ENCODE results near the gene SORL1.
"Not testable (repeated sequence)": the region's sequence is repeated elsewhere in the genome, so short reads cannot be mapped to it uniquely, and the experiment has no call there.

Gene SORL1

DNA sequence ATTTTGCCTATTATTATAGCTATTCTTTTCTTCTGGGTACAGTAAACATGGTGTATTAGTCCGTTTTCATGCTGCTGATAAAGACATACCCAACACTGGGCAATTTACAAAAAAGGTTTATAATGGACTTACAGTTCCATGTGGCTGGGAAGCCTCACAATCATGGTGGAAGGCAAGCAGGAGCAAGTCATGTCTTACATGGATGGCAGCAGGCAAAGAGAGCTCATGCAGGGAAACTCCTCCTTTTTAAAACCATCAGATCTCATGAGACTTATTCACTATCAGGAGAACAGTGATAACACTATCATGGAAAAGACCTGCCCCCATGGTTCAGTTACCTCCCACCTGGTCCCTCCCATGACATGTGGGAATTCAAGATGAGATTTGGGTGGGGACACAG, 54.1 kb downstream of the SORL1 start:
- DNase-seq (ENCODE audit: low read depth, low spot score); H3K4me3 ChIP-seq (ENCODE audit: low read length); H3K36me3 ChIP-seq (ENCODE audit: control insufficient read depth, insufficient read depth, low read length); H3K4me1 ChIP-seq (ENCODE audit: control insufficient read depth, insufficient read depth, low read length); H3K27me3 ChIP-seq (ENCODE audit: control insufficient read depth, insufficient read depth, low read length); H3K9me3 ChIP-seq (ENCODE audit: control insufficient read depth, insufficient read depth, low read length); H3K27ac ChIP-seq (ENCODE audit: low read length): not testable (repeated sequence)
- WGBS (ENCODE audit: insufficient coverage, insufficient read length), result no CpG with 5 or more reads among the region's 1 CpG

DNA sequence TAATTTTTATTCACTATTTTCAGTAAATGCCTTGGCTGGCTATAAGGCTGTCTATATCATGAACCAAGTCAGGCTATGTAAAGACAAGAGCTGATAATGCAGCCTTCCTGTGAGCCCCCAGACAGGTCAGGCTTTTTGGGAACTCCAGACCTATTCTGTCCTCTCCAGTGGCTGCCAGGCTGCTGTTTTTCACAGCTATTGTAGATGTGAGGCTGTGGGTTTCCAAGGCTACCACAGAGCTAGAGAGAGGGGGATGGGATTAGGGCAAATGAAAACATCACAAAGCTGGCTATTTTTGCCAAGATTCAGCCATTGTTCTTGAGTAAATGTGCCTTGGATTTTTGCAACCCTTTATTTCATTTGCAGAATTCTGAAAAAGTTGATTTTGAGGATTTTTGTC, 56.3 kb downstream of the SORL1 start:
- no peaks in the 10 kb centered on the region for H3K4me1 ChIP-seq (ENCODE audit: control insufficient read depth, insufficient read depth, low read length)
- no peaks in the 10 kb centered on the region for H3K27me3 ChIP-seq (ENCODE audit: control insufficient read depth, insufficient read depth, low read length)
- no peak overlapping the region for H3K4me3 ChIP-seq (ENCODE audit: low read length)
- H3K9me3 ChIP-seq (ENCODE audit: control insufficient read depth, insufficient read depth, low read length), result no peaks in the 10 kb centered on the region
- peaks cover 2% of the 10 kb centered on the region; the same call in 1 of the 2 replicates for H3K36me3 ChIP-seq (ENCODE audit: control insufficient read depth, insufficient read depth, low read length)
- no peak overlapping the region for H3K27ac ChIP-seq (ENCODE audit: low read length)
- no peak for DNase-seq (ENCODE audit: low read depth, low spot score)

DNA sequence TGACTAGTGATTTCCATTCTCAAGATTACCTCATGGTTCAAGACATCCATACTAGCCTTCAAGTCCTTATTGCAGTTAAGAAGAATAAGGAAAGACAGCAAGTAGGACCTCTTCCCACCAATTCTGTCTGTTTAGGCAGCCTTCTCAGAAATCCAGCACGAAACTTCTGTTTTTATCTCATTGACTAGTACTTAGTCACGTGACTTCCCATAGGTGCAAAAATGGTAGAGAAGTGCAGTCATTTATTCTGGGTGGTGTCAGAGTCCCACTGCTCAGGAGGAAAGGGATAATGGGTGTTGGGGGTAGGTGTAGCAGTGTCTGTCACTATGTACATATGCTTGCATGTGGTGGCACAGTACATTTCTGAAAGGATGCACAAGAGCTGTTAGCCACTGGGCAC, 58.3 kb downstream of the SORL1 start:
- WGBS (ENCODE audit: insufficient coverage, insufficient read length), result no CpG with 5 or more reads among the region's 2 CpGs
- Histone ChIP-seq H3K9me3 (ENCODE audit: control insufficient read depth, insufficient read depth, low read length) (no peaks in the 10 kb centered on the region), H3K27ac (ENCODE audit: low read length) (no peak overlapping the region), H3K4me3 (ENCODE audit: low read length) (no peak overlapping the region), H3K27me3 (ENCODE audit: control insufficient read depth, insufficient read depth, low read length) (no peaks in the 10 kb centered on the region), H3K4me1 (ENCODE audit: control insufficient read depth, insufficient read depth, low read length) (no peaks in the 10 kb centered on the region), H3K36me3 (ENCODE audit: control insufficient read depth, insufficient read depth, low read length) (peaks cover 2% of the 10 kb centered on the region; the same call in 1 of the 2 replicates)
- DNase-seq (ENCODE audit: low read depth, low spot score), result no peak

DNA sequence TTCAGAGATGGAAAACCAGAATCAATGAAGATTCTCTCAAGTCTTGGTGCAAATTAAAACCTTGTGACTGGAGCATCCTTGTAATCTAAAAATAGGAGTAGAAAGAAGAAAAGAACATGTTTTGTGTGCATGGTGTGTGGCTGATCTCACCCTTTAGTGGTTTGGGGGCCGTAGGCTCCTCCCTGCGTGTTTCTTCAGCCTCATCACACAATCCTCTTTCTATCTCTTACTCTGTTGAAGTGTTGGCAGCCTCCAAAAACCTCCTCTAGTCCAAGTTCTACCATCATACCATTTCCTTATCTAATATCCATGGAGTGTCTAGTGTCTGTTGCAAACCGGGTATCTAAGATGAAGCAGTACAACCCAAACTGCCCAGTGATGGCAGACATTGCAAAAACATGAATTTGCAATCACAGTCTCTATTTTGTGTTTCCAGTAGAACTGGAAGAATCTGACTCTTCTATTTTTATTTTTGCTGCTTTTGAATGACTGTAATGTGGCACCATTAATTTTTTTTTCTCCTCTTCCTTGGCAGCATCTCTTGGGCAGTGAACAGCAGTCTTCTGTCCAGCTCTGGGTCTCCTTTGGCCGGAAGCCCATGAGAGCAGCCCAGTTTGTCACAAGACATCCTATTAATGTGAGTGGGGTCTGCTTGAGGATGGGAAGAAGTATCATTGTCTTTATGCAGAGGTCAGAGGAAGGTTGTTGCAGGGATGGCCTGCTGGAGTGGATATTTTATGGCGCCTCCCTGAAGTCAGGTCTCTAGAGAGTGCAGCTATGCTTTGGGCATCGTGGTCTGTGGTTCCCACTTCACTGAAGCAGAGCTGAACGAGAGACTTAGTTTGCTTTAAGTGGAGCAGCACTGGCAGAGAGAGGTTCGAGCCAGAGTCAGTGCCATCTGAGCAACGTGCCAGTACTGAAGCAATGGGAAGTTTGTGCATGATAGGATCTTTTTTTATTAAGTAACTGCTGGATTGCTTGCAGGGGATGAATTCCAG, 60.7 kb downstream of the SORL1 start:
- no peak for DNase-seq (ENCODE audit: low read depth, low spot score)
- H3K27me3 ChIP-seq (ENCODE audit: control insufficient read depth, insufficient read depth, low read length), result no peaks in the 10 kb centered on the region
- no peaks in the 10 kb centered on the region; the same call in 1 of the 2 replicates for H3K36me3 ChIP-seq (ENCODE audit: control insufficient read depth, insufficient read depth, low read length)

DNA sequence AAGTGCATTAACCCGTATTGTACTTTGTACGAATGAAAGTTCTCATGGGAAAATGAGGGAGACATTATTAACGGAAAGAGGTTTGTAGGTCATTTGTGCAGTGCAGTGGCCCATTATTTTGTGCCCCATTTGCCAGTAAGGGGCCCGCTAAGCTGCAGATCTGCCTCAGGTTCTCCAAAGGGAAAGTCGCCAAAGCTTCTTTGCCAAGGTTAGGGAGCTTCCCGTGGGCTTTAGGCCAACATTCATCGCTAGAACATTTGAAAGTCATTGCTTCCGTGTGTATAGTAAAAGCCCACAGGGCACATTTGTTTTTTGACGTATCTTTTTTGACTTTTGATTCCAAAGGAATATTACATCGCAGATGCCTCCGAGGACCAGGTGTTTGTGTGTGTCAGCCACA, 61.7 kb downstream of the SORL1 start:
- WGBS (ENCODE audit: insufficient coverage, insufficient read length), result no CpG with 5 or more reads among the region's 11 CpGs
- Histone ChIP-seq H3K27ac (ENCODE audit: low read length) (no peak overlapping the region), H3K9me3 (ENCODE audit: control insufficient read depth, insufficient read depth, low read length) (no peaks in the 10 kb centered on the region), H3K4me3 (ENCODE audit: low read length) (no peak overlapping the region), H3K27me3 (ENCODE audit: control insufficient read depth, insufficient read depth, low read length) (no peaks in the 10 kb centered on the region), H3K36me3 (ENCODE audit: control insufficient read depth, insufficient read depth, low read length) (no peaks in the 10 kb centered on the region; the same call in 1 of the 2 replicates), H3K4me1 (ENCODE audit: control insufficient read depth, insufficient read depth, low read length) (no peaks in the 10 kb centered on the region)
- DNase-seq (ENCODE audit: low read depth, low spot score), result no peak

More for the DNA sequence above, 60.7 kb downstream of the SORL1 start:
- no peaks in the 10 kb centered on the region for H3K9me3 ChIP-seq (ENCODE audit: control insufficient read depth, insufficient read depth, low read length)
- no CpG with 5 or more reads among the region's 9 CpGs for WGBS (ENCODE audit: insufficient coverage, insufficient read length)
- no peaks in the 10 kb centered on the region for H3K4me1 ChIP-seq (ENCODE audit: control insufficient read depth, insufficient read depth, low read length)
- no peak overlapping the region for H3K27ac ChIP-seq (ENCODE audit: low read length)
- H3K4me3 ChIP-seq (ENCODE audit: low read length), result no peak overlapping the region

DNA sequence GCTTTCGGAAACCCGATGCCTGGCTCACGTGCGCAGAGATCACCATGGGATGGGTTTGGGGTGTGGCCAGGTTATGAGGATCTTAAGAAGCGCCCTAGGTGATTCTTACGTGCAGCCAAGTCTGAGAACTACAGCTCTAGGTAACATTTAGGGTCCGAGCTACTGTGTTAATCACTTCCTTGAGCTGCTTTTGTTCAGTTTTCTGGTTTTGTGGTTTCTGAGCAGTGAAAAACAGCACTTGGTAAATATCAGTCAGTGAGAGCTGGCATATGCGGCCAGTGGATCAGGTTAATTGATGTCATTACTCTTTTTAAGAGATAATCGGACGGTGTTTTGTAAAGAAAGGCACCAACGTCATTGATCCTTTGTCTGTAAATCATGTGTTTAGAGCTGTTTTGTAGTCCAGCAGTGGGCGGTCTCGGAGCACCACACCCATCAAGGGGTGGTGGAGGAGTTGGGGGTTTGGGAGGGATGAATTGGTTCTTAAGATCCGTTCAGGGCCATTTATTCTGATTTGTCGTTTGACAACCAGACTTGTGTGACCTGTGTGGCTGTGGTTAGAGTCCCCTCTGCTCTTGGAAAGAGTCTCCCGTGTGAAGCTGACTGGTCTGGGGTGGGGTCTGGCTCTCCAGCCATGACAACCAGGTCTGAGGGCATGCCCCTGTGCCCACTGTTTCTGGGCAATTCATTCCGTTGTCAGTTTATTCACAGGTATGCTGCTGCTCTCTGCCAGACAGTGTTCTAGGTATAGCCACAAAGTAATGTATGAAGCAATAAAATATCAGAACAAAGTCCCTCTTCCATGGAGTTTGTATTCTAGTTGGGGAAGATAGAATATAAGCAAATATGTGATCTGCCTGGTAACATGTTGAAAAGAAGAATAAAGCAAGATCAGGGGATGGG, 62.6 kb downstream of the SORL1 start:
- no peak for DNase-seq (ENCODE audit: low read depth, low spot score)
- WGBS (ENCODE audit: insufficient coverage, insufficient read length), result no CpG with 5 or more reads among the region's 17 CpGs
- H3K4me3 ChIP-seq (ENCODE audit: low read length), result no peak overlapping the region
- H3K36me3 ChIP-seq (ENCODE audit: control insufficient read depth, insufficient read depth, low read length), result no peaks in the 10 kb centered on the region; the same call in 1 of the 2 replicates
- H3K27ac ChIP-seq (ENCODE audit: low read length), result no peak overlapping the region
- H3K27me3 ChIP-seq (ENCODE audit: control insufficient read depth, insufficient read depth, low read length), result no peaks in the 10 kb centered on the region
- no peaks in the 10 kb centered on the region for H3K9me3 ChIP-seq (ENCODE audit: control insufficient read depth, insufficient read depth, low read length)
- no peaks in the 10 kb centered on the region for H3K4me1 ChIP-seq (ENCODE audit: control insufficient read depth, insufficient read depth, low read length)

DNA sequence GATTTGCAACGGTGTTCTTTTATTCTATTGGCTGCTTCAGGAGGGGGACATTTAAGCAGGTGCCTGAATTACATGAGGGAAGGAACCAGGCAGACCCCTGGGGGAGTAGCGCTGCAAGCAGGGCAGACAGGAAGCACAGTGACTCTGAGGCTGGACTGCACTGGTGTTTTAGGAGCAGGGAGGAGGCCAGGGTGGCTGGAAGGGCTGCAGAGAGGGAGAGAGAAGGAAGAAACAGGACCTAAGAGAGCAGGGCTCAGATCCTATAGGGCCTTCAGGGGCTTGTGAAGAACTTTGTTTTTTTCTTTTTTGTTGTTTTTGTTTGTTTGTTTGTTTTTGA, 63.2 kb downstream of the SORL1 start:
- no peak for DNase-seq (ENCODE audit: low read depth, low spot score)
- no peak overlapping the region for H3K27ac ChIP-seq (ENCODE audit: low read length)
- WGBS (ENCODE audit: insufficient coverage, insufficient read length), result no CpG with 5 or more reads among the region's 2 CpGs

DNA sequence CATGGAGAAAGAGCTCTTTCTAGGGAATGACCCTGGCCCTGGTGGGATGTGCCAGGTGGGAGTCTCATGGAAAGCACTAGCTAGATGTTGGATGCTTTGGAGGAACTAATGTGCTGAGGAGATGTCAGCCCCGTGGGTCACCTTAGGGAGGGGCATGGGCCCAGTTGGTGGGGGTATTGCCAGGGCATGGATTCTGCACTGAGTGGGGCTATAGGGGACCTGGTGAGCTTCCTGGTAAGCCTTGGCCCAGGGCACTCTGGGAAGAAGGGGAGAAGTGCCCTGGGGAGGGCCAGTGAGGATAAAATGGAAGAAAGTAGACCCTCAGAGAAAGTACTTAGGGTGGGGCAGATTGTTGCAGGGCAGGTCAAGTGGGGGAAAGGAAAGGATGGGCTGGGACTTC, 65.9 kb downstream of the SORL1 start:
- WGBS (ENCODE audit: insufficient coverage, insufficient read length), result no CpG with 5 or more reads among the region's 1 CpG
- 0 out of 2 replicates have a peak, but pooled peaks cover 4% of the 10 kb centered on the region for H3K36me3 ChIP-seq (ENCODE audit: control insufficient read depth, insufficient read depth, low read length)
- H3K27me3 ChIP-seq (ENCODE audit: control insufficient read depth, insufficient read depth, low read length), result no peaks in the 10 kb centered on the region
- no peaks in the 10 kb centered on the region for H3K4me1 ChIP-seq (ENCODE audit: control insufficient read depth, insufficient read depth, low read length)
- H3K9me3 ChIP-seq (ENCODE audit: control insufficient read depth, insufficient read depth, low read length), result no peaks in the 10 kb centered on the region
- DNase-seq (ENCODE audit: low read depth, low spot score), result no peak
- no peak overlapping the region for H3K4me3 ChIP-seq (ENCODE audit: low read length)
- H3K27ac ChIP-seq (ENCODE audit: low read length), result no peak overlapping the region

More for the DNA sequence above, 63.2 kb downstream of the SORL1 start:
- H3K9me3 ChIP-seq (ENCODE audit: control insufficient read depth, insufficient read depth, low read length), result no peaks in the 10 kb centered on the region
- H3K4me3 ChIP-seq (ENCODE audit: low read length), result no peak overlapping the region
- H3K4me1 ChIP-seq (ENCODE audit: control insufficient read depth, insufficient read depth, low read length), result no peaks in the 10 kb centered on the region
- H3K36me3 ChIP-seq (ENCODE audit: control insufficient read depth, insufficient read depth, low read length), result no peaks in the 10 kb centered on the region; the same call in 1 of the 2 replicates
- H3K27me3 ChIP-seq (ENCODE audit: control insufficient read depth, insufficient read depth, low read length), result no peaks in the 10 kb centered on the region

DNA sequence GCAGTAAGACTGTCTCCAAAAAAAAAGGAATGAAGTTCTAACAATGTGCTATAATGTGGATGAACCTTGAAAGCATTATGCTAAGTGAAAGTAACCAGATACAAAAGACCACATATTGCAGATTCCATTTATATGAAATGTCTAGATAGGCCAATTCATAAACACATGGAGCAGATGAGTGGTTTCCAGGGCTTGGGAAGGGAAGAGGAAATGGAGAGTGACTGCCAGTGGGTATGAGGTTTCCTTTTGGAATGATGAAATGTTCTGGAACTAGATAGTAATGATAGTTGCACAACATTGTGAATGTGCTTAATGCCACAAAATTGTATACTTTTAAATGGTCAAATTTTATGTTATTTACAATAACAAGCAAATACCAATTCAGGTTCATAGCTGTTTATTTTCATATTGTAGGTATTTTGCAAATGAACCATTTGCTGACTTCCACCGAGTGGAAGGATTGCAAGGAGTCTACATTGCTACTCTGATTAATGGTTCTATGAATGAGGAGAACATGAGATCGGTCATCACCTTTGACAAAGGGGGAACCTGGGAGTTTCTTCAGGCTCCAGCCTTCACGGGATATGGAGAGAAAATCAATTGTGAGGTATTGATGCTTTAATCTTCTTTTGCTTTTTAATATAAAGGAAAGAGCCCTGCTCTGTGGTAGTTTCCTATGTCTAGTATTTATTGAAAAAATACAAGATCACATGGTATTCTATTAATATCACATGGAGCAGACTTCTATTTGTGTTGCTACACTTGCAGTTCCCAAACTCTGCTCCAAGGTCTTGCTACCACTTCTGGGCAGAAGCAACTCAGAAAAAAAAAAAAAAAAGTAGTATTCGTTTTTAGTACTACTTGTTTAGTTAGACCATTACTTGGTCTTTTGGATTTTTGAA, 68.4 kb downstream of the SORL1 start:
- WGBS (ENCODE audit: insufficient coverage, insufficient read length), result no CpG with 5 or more reads among the region's 4 CpGs
- H3K36me3 ChIP-seq (ENCODE audit: control insufficient read depth, insufficient read depth, low read length), result 0 out of 2 replicates have a peak, but pooled peaks cover 4% of the 10 kb centered on the region

More for the DNA sequence above, 68.4 kb downstream of the SORL1 start:
- Histone ChIP-seq H3K4me3 (ENCODE audit: low read length) (no peak overlapping the region), H3K27ac (ENCODE audit: low read length) (no peak overlapping the region), H3K27me3 (ENCODE audit: control insufficient read depth, insufficient read depth, low read length) (no peaks in the 10 kb centered on the region), H3K9me3 (ENCODE audit: control insufficient read depth, insufficient read depth, low read length) (no peaks in the 10 kb centered on the region), H3K4me1 (ENCODE audit: control insufficient read depth, insufficient read depth, low read length) (no peaks in the 10 kb centered on the region)
- no peak for DNase-seq (ENCODE audit: low read depth, low spot score)

Measured in iPS DF 6.9 (cell line).